Liver (tissue), 9 donors: ENCODE data around the gene MPDZ. TPM values are rescaled to one million over a fixed set of nuclear protein-coding genes. Genes with fewer than 3 reads are reported as not detected.
A peak's percentile ranks its signal among the peaks of the same experiment; 100 is the strongest.

Experiments
- DNase-seq: peaks from one replicate; pipeline ENCODE4 v3.0.0-alpha.2; 2017; ENCODE audit warnings: low spot score
- H3K27ac ChIP-seq, 2 donors: one replicate each; pipeline ENCODE4 v1.7.0; 2013; ENCODE audit warnings: inconsistent platforms in 2 of 2, low read length in 2 of 2, control low read depth in 1 of 2, low read depth in 1 of 2, mild to moderate bottlenecking in 1 of 2
- H3K27me3 ChIP-seq, 4 donors: one replicate each; pipeline versions ENCODE4 v1.6.1 to v1.7.0; 2013; ENCODE audit warnings: low read length in 3 of 4, inconsistent platforms in 1 of 4, mild to moderate bottlenecking in 1 of 4, moderate library complexity in 1 of 4; ENCODE audit not compliant: control insufficient read depth in 4 of 4, insufficient read depth in 4 of 4
- H3K36me3 ChIP-seq, 4 donors: one replicate each; pipeline versions ENCODE4 v1.6.1 to v1.7.0; 2013; ENCODE audit warnings: low read length in 3 of 4, mild to moderate bottlenecking in 3 of 4, low read depth in 1 of 4, moderate library complexity in 1 of 4; ENCODE audit not compliant: control insufficient read depth in 4 of 4, insufficient read depth in 3 of 4
- H3K4me1 ChIP-seq, 4 donors: one replicate each; pipeline versions ENCODE4 v1.6.1 to v1.7.0; 2013; ENCODE audit warnings: low read length in 3 of 4, mild to moderate bottlenecking in 3 of 4, moderate library complexity in 1 of 4; ENCODE audit not compliant: control insufficient read depth in 4 of 4, insufficient read depth in 4 of 4
- H3K4me3 ChIP-seq, 3 donors: one replicate each; pipeline versions ENCODE4 v1.6.1 to v1.7.0; 2013; ENCODE audit warnings: low read length in 3 of 3, control low read depth in 1 of 3, low read depth in 1 of 3, mild to moderate bottlenecking in 1 of 3
- H3K9ac ChIP-seq, 2 donors: one replicate each; pipeline ENCODE4 v1.7.0; 2013; ENCODE audit warnings: low read length in 2 of 2, mild to moderate bottlenecking in 2 of 2, moderate library complexity in 2 of 2, control low read depth in 1 of 2, low read depth in 1 of 2
- H3K9me3 ChIP-seq, 4 donors: one replicate each; pipeline versions ENCODE4 v1.6.1 to v1.7.0; 2013; ENCODE audit warnings: low read length in 3 of 4; ENCODE audit not compliant: control insufficient read depth in 4 of 4
- ATF3 ChIP-seq: IDR thresholded peaks from 2 replicates; pipeline ENCODE4 v1.6.1; 2016; ENCODE audit warnings: antibody characterized with exemption
- CTCF ChIP-seq: fragments of 150-350 bp; IDR thresholded peaks from 2 replicates; pipeline ENCODE4 v1.5.1; 2017; ENCODE audit warnings: improper control_type of control experiment, low read depth, low read length; ENCODE audit not compliant: missing input control
- EGR1 ChIP-seq, 2 donors: IDR thresholded peaks; 2 replicates each; pipeline ENCODE4 v1.6.1; 2016 to 2018; ENCODE audit warnings: antibody characterized with exemption in 2 of 2, low read depth in 2 of 2
- FOXA1 ChIP-seq: IDR thresholded peaks from 2 replicates; pipeline ENCODE4 v1.6.1; 2016; ENCODE audit warnings: antibody characterized with exemption
- FOXA2 ChIP-seq: IDR thresholded peaks from 2 replicates; pipeline ENCODE4 v1.6.1; 2016; ENCODE audit warnings: antibody characterized with exemption
- GABPA ChIP-seq, 2 donors: IDR thresholded peaks in 1 of 2; conservative IDR thresholded peaks in 1 of 2; 2 replicates each; pipeline ENCODE4 v1.6.1; 2016; ENCODE audit warnings: antibody characterized with exemption in 2 of 2, mild to moderate bottlenecking in 1 of 2, moderate library complexity in 1 of 2
- HNF4A ChIP-seq, 2 donors: conservative IDR thresholded peaks; 2 replicates each; pipeline ENCODE4 v1.6.1; 2016; ENCODE audit warnings: antibody characterized with exemption in 2 of 2, mild to moderate bottlenecking in 2 of 2
- HNF4G ChIP-seq: IDR thresholded peaks from 2 replicates; pipeline ENCODE4 v1.6.1; 2016; ENCODE audit warnings: antibody characterized with exemption
- JUND ChIP-seq, 2 donors: IDR thresholded peaks; 2 replicates each; pipeline ENCODE4 v1.6.1; 2016; ENCODE audit warnings: antibody characterized with exemption in 2 of 2
- MAX ChIP-seq: IDR thresholded peaks from 2 replicates; pipeline ENCODE4 v1.6.1; 2016; ENCODE audit warnings: antibody characterized with exemption
- NR2F2 ChIP-seq: IDR thresholded peaks from 2 replicates; pipeline ENCODE4 v1.6.1; 2016; ENCODE audit warnings: antibody characterized with exemption
- RAD21 ChIP-seq, 2 donors: IDR thresholded peaks; 2 replicates each; pipeline ENCODE4 v1.6.1; 2016; ENCODE audit warnings: antibody characterized with exemption in 2 of 2, mild to moderate bottlenecking in 2 of 2
- REST ChIP-seq: IDR thresholded peaks from 2 replicates; pipeline ENCODE4 v1.6.1; 2016; ENCODE audit warnings: antibody characterized with exemption, mild to moderate bottlenecking
- RXRA ChIP-seq, 2 donors: IDR thresholded peaks; 2 replicates each; pipeline ENCODE4 v1.6.1; 2017 to 2018; ENCODE audit warnings: antibody characterized with exemption in 2 of 2, mild to moderate bottlenecking in 1 of 2
- SP1 ChIP-seq: IDR thresholded peaks from 2 replicates; pipeline ENCODE4 v1.6.1; 2018; ENCODE audit warnings: antibody characterized with exemption, mild to moderate bottlenecking
- TAF1 ChIP-seq: conservative IDR thresholded peaks from 2 replicates; pipeline ENCODE4 v1.6.1; 2016; ENCODE audit warnings: antibody characterized with exemption, mild to moderate bottlenecking
- YY1 ChIP-seq: IDR thresholded peaks from 2 replicates; pipeline ENCODE4 v1.6.1; 2016; ENCODE audit warnings: antibody characterized with exemption, mild to moderate bottlenecking
- ZBTB33 ChIP-seq: IDR thresholded peaks from 2 replicates; pipeline ENCODE4 v1.6.1; 2016; ENCODE audit warnings: antibody characterized with exemption
- whole genome bisulfite sequencing: extraction: QIAGEN DNeasy Blood & Tissue Kit; methylation state at CpG from one replicate; pipeline ENCODE4 v1.1.7; 2013; 5-methylcytosine and 5-hydroxymethylcytosine counted together
- polyA plus RNA-seq, 2 donors: library from polyadenylated mRNA; stranded (reverse) in 1 of 2; unstranded in 1 of 2; fragments of 200-250 nt in 1 of 2; fragments of >200 nt in 1 of 2; fragmentation: Nextera tagmentation in 1 of 2; extraction: Ambion mirVana in 1 of 2; gene quantifications; one replicate each; pipeline versions ENCODE4 v1.2.1 to v1.2.3, GENCODE V29; 2013 to 2015
- total RNA-seq, 2 donors: library from RNA; depleted of rRNA; stranded (reverse); fragments of >200 nt; gene quantifications; one replicate each; pipeline ENCODE4 v1.2.3, GENCODE V29; 2014
- donor health status: healthy.
- donor health status: healthy.
- donor health status: healthy.
- donor health status: healthy.
- donor health status: healthy.

The MPDZ gene
- total and polyA plus RNA-seq, 4 donors = 20.3 to 71.2 (median 30.2) TPM

- Histone ChIP-seq H3K9ac (no peak overlapping the region), H3K27me3 (no peaks in the 10 kb centered on the region), H3K27ac (no peak overlapping the region), H3K4me3 (no peak overlapping the region), H3K9me3 (no peaks in the 10 kb centered on the region), H3K36me3 (peaks cover 0 to 17% (median 4%) of the 10 kb centered on the region in 4 donors), H3K4me1 (peaks cover 0 to 8% (median 2%) of the 10 kb centered on the region in 4 donors)
- no peak for DNase-seq
- TF ChIP-seq JUND (IDR thresholded peaks at IDR 0.05) (no peak), CTCF (no peak)
- WGBS = 97% methylated on average over 7 of the region's 7 CpGs
These were observed 114.1 kb downstream of the MPDZ start for GRCh38 chr9:13165236-13165945.

- no peaks in the 10 kb centered on the region for H3K27me3 ChIP-seq
- DNase-seq = no peak
- TF ChIP-seq FOXA1 = no peak
- TF ChIP-seq RXRA (IDR thresholded peaks at IDR 0.05) = peak; percentile 24 to 50
- TF ChIP-seq HNF4A (conservative IDR thresholded peaks at IDR 0.05) = peak; percentile 61 to 77
- H3K9me3 ChIP-seq = no peaks in the 10 kb centered on the region
- no peak overlapping the region for H3K9ac ChIP-seq
- no peak overlapping the region for H3K27ac ChIP-seq
- WGBS = 67% methylated on average over 2 of the region's 2 CpGs
- H3K36me3 ChIP-seq = peaks cover 0 to 25% (median 6%) of the 10 kb centered on the region in 4 donors
- no peak overlapping the region for H3K4me3 ChIP-seq
- H3K4me1 ChIP-seq = peaks cover 0 to 8% (median 2%) of the 10 kb centered on the region in 4 donors
These were observed 115.5 kb downstream of the MPDZ start for GRCh38 chr9:13163946-13164345.

GRCh38 chr9:13163287-13163686, 116.2 kb downstream of the MPDZ start:
- Histone ChIP-seq H3K4me3 (no peak overlapping the region), H3K9me3 (no peaks in the 10 kb centered on the region), H3K27me3 (no peaks in the 10 kb centered on the region), H3K4me1 (peaks cover 0 to 8% (median 2%) of the 10 kb centered on the region in 4 donors), H3K27ac (no peak overlapping the region), H3K9ac (no peak overlapping the region), H3K36me3 (peaks cover 0 to 30% (median 6%) of the 10 kb centered on the region in 4 donors)
- DNase-seq = no peak
- no peak for TF ChIP-seq REST
- TF ChIP-seq FOXA1 = no peak
- TF ChIP-seq FOXA2 = no peak
- TF ChIP-seq RAD21 (IDR thresholded peaks at IDR 0.05) = no peak
- TF ChIP-seq ZBTB33 = no peak
- no peak for TF ChIP-seq HNF4G
- TF ChIP-seq GABPA (IDR thresholded peaks at IDR 0.05 in 1 of 2, conservative IDR thresholded peaks at IDR 0.05 in 1 of 2) = no peak
- TF ChIP-seq EGR1 (IDR thresholded peaks at IDR 0.05; ENCODE audit: low read depth in 2 of 2) = no peak
- no peak for TF ChIP-seq TAF1
- TF ChIP-seq ATF3 = no peak
- no peak for TF ChIP-seq SP1
- no peak for TF ChIP-seq MAX
- TF ChIP-seq CTCF = no peak
- no peak for TF ChIP-seq YY1
- no peak for TF ChIP-seq NR2F2
- TF ChIP-seq JUND (IDR thresholded peaks at IDR 0.05) = no peak
- no peak for TF ChIP-seq RXRA (IDR thresholded peaks at IDR 0.05)
- TF ChIP-seq HNF4A (conservative IDR thresholded peaks at IDR 0.05) = no peak
- WGBS = 76% methylated on average over 2 of the region's 2 CpGs
